Measurements from ENCODE around the gene RASSF8. TPM values are rescaled to one million over a fixed set of nuclear protein-coding genes. Genes with fewer than 3 reads are reported as not detected.

The RASSF8 gene
- 0.39 and 0.52 TPM in 2 replicates for total RNA-seq

DNA sequence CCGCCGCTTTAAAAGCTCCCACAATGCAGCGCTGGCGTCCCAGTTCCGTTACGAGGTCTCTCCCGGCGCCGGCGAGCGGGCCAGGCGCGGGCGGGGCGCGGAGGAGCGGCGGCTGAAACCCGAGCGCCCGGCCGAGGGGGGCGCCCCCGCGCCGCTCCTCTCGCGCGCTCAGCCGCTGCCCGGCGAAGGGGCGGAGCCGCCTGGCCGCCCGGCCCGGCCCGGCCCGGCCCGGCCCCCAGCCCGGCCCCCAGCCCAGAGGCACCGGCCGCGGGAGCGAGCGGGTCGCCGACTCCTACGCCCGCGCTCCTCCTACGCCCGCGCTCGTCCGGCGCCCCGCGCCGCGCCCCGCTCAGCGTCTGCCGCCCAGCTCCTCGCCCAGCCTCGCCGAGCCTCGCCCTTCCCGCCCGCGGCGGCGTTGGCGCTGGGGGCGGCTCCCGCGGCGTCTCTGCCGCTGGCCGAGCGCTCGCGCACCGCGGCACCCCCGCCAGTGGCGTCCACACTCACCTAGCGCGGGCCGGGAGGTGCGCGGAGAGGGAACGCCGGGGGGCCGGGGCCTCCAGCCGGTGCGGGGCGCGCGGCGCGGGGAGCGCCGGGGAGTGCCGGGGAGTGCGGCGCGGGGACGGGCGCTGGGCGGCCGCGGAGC is at the start of gene RASSF8:
RASSF8 (plus strand) TSS at position 255 of the 643 bp plus-strand sequence. CDS start 96,662 bp downstream, outside the sequence.
- intact Hi-C loops (cut with micrococcal nuclease) = loop anchor here (10.0 kb wide), 1 partner anchor 166 kb away; the partner anchor contains the start of gene BHLHE41

- intact Hi-C loops (cut with micrococcal nuclease) = no loop called here
Observed at GRCh38 chr12:25914551-25914950, 43.9 kb upstream of the RASSF8 start.

GRCh38 chr12:25924491-25925001 is 33.9 kb upstream of the RASSF8 start:
- intact Hi-C loops (cut with micrococcal nuclease) = no loop called here

GRCh38 chr12:25925064-25925463 is 33.4 kb upstream of the RASSF8 start:
- intact Hi-C loops (cut with micrococcal nuclease) = no loop called here

- intact Hi-C loops (cut with micrococcal nuclease) = no loop called here
Observed at GRCh38 chr12:25926536-25926935, 31.9 kb upstream of the RASSF8 start.

- intact Hi-C loops (cut with micrococcal nuclease) = no loop called here
Observed at GRCh38 chr12:25929142-25929541, 29.3 kb upstream of the RASSF8 start.

DNA sequence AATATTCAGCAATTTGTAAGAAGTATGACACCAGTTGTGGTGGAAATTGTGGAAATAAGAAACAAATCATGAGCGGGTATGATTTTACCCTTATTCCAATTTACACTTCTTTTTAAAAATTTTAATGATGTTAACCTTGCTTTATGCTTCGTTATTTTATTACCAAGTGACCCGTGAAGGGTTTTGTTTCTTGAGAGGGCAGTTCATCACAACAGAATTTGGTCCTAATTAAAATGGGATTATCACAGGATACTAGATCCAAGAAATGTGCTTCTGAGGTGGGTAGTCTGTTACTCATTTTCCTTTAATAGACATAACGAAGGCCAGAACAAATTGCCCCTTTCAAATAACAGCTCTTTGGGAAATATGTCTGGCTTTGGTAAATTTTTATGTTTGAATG is 25.5 kb upstream of the RASSF8 start:
- intact Hi-C loops (cut with micrococcal nuclease) = no loop called here

- intact Hi-C loops (cut with micrococcal nuclease) = no loop called here
Observed at GRCh38 chr12:25934456-25934855, 24.0 kb upstream of the RASSF8 start.

DNA sequence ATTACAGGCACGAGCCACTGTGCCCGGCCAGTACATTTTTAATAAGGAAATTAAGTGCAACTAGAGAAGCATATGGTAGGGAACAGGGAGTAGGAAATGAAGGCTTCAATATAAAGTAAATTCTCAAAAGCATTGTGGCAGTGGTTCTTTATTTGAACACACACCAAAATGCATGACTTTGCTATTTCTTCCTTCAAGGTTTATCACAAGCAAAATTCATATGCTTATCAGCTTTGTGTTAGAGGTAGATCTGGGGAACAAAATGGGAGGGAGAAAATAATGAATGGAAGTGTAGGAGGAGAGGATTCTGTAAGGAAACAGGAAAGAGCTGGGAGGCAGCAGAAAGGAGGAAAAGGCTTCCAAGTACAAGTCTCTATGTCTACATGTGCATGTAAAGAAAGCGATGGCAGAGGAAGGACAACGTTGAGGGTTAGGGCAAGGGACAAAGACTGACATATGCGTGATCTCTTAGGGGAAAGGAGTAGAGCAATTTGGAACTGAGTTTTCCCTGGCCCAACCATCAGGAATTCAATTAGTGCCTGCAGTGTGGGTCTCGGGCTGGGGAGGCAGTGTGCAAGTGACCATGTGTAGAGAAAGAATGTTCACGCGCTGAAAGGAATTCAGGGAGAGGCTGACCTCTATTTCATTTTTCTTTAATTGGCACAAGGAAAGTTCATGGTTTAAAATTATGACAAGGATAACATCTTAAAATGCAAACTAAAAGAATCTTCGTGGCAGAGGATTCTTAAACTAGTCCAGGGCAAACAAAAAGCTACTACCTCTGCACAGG is 22.9 kb upstream of the RASSF8 start:
- intact Hi-C loops (cut with micrococcal nuclease) = no loop called here

GRCh38 chr12:25937096-25937495 is 21.4 kb upstream of the RASSF8 start:
- intact Hi-C loops (cut with micrococcal nuclease) = no loop called here

DNA sequence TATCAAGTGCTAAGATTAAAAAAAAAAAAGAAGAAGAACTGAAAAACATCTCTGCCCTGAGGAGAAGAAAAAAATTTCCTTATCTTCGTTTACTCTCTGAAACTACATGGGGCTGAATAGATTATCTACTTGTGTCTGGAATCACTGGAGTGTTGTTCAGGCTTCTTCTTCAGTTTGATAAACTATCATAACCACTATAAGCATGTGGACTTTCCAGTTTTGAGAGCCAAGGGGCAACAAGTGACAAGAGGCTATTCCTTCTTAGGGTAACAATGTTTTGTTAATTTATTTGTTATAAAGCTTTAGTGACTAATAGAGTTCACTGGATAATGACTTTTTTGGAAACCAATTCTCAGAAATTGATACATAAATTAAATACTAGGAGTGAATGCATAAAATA is 19.9 kb upstream of the RASSF8 start:
- intact Hi-C loops (cut with micrococcal nuclease) = no loop called here

DNA sequence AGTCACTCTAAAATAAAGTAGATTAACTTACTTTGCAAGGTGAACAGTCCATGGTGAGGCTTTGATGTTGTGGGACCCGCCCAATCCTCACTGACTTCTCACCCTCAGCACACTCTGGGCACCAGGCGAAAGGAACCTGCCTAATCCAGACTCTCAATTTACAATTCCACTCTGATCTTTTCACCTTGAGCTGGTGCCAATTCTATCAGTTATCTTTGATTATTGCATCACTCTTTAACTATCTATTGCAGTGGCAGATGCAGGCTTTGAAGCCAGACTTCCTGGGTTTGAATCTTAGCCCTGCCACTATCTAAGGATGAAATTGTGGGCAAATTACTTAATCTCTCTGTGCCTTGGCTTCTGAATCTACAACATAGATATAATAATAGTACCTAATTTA is 18.9 kb upstream of the RASSF8 start:
- intact Hi-C loops (cut with micrococcal nuclease) = no loop called here

DNA sequence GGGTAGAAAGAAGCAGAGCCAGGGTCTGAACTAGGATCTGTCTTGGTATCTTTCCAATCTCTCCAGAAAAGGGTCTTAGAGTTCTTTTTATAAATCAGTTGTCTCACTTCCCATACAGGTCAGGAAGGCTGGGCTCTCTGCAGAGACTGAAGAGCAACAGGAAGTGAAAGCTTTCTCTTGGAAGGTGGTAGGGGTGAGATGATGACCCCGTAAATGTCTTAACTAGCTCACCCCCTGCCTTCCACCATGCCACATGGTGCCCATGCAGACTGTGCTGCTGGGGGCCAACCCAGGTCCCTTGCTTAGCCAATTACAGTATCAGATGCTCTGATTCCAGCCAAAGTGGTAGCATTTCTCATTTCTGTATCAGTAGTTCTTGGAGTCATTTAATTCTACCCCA is 17.6 kb upstream of the RASSF8 start:
- intact Hi-C loops (cut with micrococcal nuclease) = no loop called here

DNA sequence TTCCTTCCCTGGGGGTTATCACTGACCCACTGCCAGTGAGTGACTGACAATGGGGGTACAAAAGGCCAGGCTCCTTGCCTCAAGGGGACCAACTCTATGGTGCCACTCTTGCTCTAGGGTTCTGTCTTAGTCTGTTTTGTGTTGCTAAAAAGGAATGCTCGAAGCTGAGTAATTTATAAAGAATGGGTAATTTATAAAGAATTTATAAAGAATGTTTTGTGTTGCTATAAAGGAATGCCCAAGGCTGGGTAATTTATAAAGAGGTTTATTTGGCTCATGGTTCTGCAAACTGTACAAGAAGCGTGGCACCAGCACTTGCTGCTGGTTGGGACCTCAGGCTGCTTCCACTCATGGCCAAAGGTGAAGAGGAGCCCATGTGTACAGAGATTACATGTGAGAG is 15.8 kb upstream of the RASSF8 start:
- intact Hi-C loops (cut with micrococcal nuclease) = no loop called here

DNA sequence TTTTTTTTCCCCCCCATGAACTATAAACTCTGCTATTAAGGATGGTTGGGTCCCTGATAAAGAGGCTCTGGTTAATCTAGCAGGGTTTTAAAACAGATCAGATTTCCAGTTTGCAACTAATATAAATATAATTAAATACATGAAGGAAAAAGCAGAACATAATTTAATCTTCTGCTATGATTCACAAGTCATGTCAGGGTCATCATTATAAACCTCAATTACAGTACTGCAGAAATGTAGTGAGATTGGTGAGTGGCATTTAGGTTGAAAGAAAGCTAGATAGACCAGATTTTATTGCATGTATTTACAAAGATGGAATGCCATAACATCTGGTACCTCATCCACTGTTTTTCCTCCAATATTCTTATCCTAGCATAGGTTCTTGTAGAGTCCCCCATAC is 14.5 kb upstream of the RASSF8 start:
- intact Hi-C loops (cut with micrococcal nuclease) = no loop called here

GRCh38 chr12:25949343-25949742 is 9.1 kb upstream of the RASSF8 start:
- intact Hi-C loops (cut with micrococcal nuclease) = no loop called here

GRCh38 chr12:25950329-25951115 is 8.0 kb upstream of the RASSF8 start:
- intact Hi-C loops (cut with micrococcal nuclease) = loop anchor here (10.0 kb wide), 1 partner anchor 174 kb away; the partner anchor contains the start of gene BHLHE41

- intact Hi-C loops (cut with micrococcal nuclease) = loop anchor here (10.0 kb wide), 1 partner anchor 167 kb away; the partner anchor contains the start of gene BHLHE41
Observed at GRCh38 chr12:25957793-25958427, 572 bp upstream of the RASSF8 start.

GRCh38 chr12:25959071-25959961 is 834 bp downstream of the RASSF8 start:
- intact Hi-C loops (cut with micrococcal nuclease) = loop anchor here (10.0 kb wide), 1 partner anchor 165 kb away; the partner anchor contains the start of gene BHLHE41

GRCh38 chr12:25960143-25960542 is 1.7 kb downstream of the RASSF8 start:
- intact Hi-C loops (cut with micrococcal nuclease) = no loop called here

All from T-helper 2 cell treated with Interferon-gamma antibody and Interleukin-4, amounts not matched to agents 100 ng/mL and 5 ng/mL, for 36 hours (primary cell).